ENCODE results near the gene JAGN1. TPM values are rescaled to one million over a fixed set of nuclear protein-coding genes. Genes with fewer than 3 reads are reported as not detected.
"Not testable (repeated sequence)": the region's sequence is repeated elsewhere in the genome, so short reads cannot be mapped to it uniquely, and the experiment has no call there.

JAGN1 gene
- total RNA-seq, 2 experiments from 2014 or later, result 21.0 to 29.5 TPM

GRCh38 chr3:9896755-9897407 is 6.5 kb downstream of the JAGN1 start:
- H3K27ac ChIP-seq (ENCODE audit: low read depth, low read length, poor library complexity, severe bottlenecking); CTCF ChIA-PET (ENCODE audit: unreplicated experiment); intact Hi-C loops (cut with micrococcal nuclease; ENCODE audit: unreplicated experiment); H3K9me2 ChIP-seq (ENCODE audit: insufficient read depth, low read length); H4K20me1 ChIP-seq (ENCODE audit: insufficient read depth, low read length); H3K4me2 ChIP-seq (ENCODE audit: low read length); H3K4me1 ChIP-seq (ENCODE audit: insufficient read depth, low read length, poor library complexity, severe bottlenecking); DNase-seq (ENCODE audit: low spot score); BruUV-seq (replicated peaks); H3K4me3 ChIP-seq (ENCODE audit: low read depth, low read length, poor library complexity, severe bottlenecking); H3K9me3 ChIP-seq (ENCODE audit: low read length); POLR2A ChIA-PET; H2AFZ ChIP-seq (ENCODE audit: low read length): not testable (repeated sequence)
- peaks cover 44% of the 10 kb centered on the region for H3K36me3 ChIP-seq (ENCODE audit: insufficient read depth, low read length)
- peaks cover 24% of the 10 kb centered on the region for H3K79me2 ChIP-seq (ENCODE audit: insufficient read depth, low read depth, low read length)

GRCh38 chr3:9897408-9898372 is 7.3 kb downstream of the JAGN1 start:
- H3K9me2 ChIP-seq (ENCODE audit: insufficient read depth, low read length), result no peaks in the 10 kb centered on the region
- H4K20me1 ChIP-seq (ENCODE audit: insufficient read depth, low read length), result no peaks in the 10 kb centered on the region
- no peak for TF ChIP-seq EZH2phosphoT487 (IDR thresholded peaks at IDR 0.05; ENCODE audit: borderline replicate concordance, low read depth, low read length)
- TF ChIP-seq CTCF (conservative IDR thresholded peaks at IDR 0.05; ENCODE audit: low read length), result no peak
- no peak overlapping the region for H3K4me2 ChIP-seq (ENCODE audit: low read length)
- no peak overlapping the region for H3K27ac ChIP-seq (ENCODE audit: low read depth, low read length, poor library complexity, severe bottlenecking)
- intact Hi-C loops (cut with micrococcal nuclease; ENCODE audit: unreplicated experiment), result no loop called here
- CTCF ChIA-PET (ENCODE audit: unreplicated experiment), result no interaction called here
- no peak overlapping the region for H2AFZ ChIP-seq (ENCODE audit: low read length)
- POLR2A ChIA-PET, result interaction anchor here (0.5 to 0.6 kb wide), 3 partner anchors 15 to 602 kb away, joined by 3 to 8 read pairs (median 5); no protein-coding TSS in a partner anchor
- H3K4me3 ChIP-seq (ENCODE audit: low read depth, low read length, poor library complexity, severe bottlenecking), result no peak overlapping the region
- H3K36me3 ChIP-seq (ENCODE audit: insufficient read depth, low read length), result peaks cover 36% of the 10 kb centered on the region
- DNase-seq (ENCODE audit: low spot score), result no peak
- peaks cover 7% of the 10 kb centered on the region for H3K4me1 ChIP-seq (ENCODE audit: insufficient read depth, low read length, poor library complexity, severe bottlenecking)
- no TSS peak for BruUV-seq (replicated peaks)
- H3K9me3 ChIP-seq (ENCODE audit: low read length), result no peaks in the 10 kb centered on the region
- peaks cover 16% of the 10 kb centered on the region; the same call in 1 of the 2 replicates for H3K79me2 ChIP-seq (ENCODE audit: insufficient read depth, low read depth, low read length)

GRCh38 chr3:9898467-9899241 is 8.2 kb downstream of the JAGN1 start:
- BruUV-seq (replicated peaks), result no TSS peak
- no peaks in the 10 kb centered on the region for H3K9me2 ChIP-seq (ENCODE audit: insufficient read depth, low read length)
- no peaks in the 10 kb centered on the region for H4K20me1 ChIP-seq (ENCODE audit: insufficient read depth, low read length)
- TF ChIP-seq EZH2phosphoT487 (IDR thresholded peaks at IDR 0.05; ENCODE audit: borderline replicate concordance, low read depth, low read length), result no peak
- H3K9me3 ChIP-seq (ENCODE audit: low read length), result no peaks in the 10 kb centered on the region
- no peak overlapping the region for H3K4me2 ChIP-seq (ENCODE audit: low read length)
- H3K27ac ChIP-seq (ENCODE audit: low read depth, low read length, poor library complexity, severe bottlenecking), result no peak overlapping the region
- CTCF ChIA-PET (ENCODE audit: unreplicated experiment), result no interaction called here
- no peak overlapping the region for H3K4me3 ChIP-seq (ENCODE audit: low read depth, low read length, poor library complexity, severe bottlenecking)
- H3K36me3 ChIP-seq (ENCODE audit: insufficient read depth, low read length), result peaks cover 26% of the 10 kb centered on the region
- intact Hi-C loops (cut with micrococcal nuclease; ENCODE audit: unreplicated experiment), result no loop called here
- peaks cover 6% of the 10 kb centered on the region; the same call in 1 of the 2 replicates for H3K79me2 ChIP-seq (ENCODE audit: insufficient read depth, low read depth, low read length)
- H2AFZ ChIP-seq (ENCODE audit: low read length), result no peak overlapping the region
- H3K4me1 ChIP-seq (ENCODE audit: insufficient read depth, low read length, poor library complexity, severe bottlenecking), result peaks cover 7% of the 10 kb centered on the region
- DNase-seq (ENCODE audit: low spot score), result no peak
- POLR2A ChIA-PET, result interaction anchor here (0.5 to 0.6 kb wide), 2 partner anchors 394 to 601 kb away, joined by 3 to 5 read pairs; no protein-coding TSS in a partner anchor

Measured in OCI-LY7 (cell line).